ENCODE results near the gene KIF21A. TPM values are rescaled to one million over a fixed set of nuclear protein-coding genes. Genes with fewer than 3 reads are reported as not detected.

Gene KIF21A
- total RNA-seq, 4 donors from 2014 or later, result 28.4 to 36.4 (median 33.1) TPM

DNA sequence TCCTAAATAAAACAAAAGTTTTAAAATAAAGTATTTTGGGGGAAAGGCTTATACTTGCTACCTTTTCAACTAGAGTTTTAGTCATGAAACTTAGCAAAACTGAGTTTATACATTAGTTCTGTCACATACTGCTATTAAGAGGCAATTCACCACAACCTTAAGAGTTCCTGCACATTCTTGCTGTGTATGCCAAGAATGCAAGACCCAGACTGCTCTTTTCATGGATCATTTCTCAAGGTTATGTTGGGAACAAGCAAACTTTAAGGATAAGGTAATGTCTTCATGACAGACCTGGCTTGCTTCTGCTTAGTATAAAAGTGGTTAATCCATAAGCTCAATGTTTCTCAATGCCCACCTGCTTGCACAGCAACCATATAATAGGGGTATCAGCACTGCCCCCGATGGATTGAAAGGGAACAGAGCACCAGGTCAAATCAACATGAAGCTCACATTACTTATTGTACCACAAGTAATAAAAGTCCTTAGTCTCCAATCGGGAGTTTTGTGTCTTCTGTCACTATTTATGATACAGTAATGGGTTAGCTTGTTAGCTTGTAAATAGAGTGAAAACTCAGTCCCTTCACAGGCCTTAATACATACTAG lies 67.6 kb downstream of the KIF21A start:
- no peaks in the 10 kb centered on the region for H3K9me3 ChIP-seq
- H3K27ac ChIP-seq, result no peak overlapping the region
- no peak overlapping the region for H3K4me3 ChIP-seq
- DNase-seq (no peak), ATAC-seq (no peak)
- no peaks in the 10 kb centered on the region for H3K4me1 ChIP-seq
- intact Hi-C loops (cut with DNase I; ENCODE audit: low total_unique reads), result loop anchor here (10.0 kb wide), 1 partner anchor 519 kb away; no protein-coding TSS in a partner anchor
- no peaks in the 10 kb centered on the region for H3K27me3 ChIP-seq
- no peaks in the 10 kb centered on the region for H3K36me3 ChIP-seq
- TF ChIP-seq, protein P1, sequence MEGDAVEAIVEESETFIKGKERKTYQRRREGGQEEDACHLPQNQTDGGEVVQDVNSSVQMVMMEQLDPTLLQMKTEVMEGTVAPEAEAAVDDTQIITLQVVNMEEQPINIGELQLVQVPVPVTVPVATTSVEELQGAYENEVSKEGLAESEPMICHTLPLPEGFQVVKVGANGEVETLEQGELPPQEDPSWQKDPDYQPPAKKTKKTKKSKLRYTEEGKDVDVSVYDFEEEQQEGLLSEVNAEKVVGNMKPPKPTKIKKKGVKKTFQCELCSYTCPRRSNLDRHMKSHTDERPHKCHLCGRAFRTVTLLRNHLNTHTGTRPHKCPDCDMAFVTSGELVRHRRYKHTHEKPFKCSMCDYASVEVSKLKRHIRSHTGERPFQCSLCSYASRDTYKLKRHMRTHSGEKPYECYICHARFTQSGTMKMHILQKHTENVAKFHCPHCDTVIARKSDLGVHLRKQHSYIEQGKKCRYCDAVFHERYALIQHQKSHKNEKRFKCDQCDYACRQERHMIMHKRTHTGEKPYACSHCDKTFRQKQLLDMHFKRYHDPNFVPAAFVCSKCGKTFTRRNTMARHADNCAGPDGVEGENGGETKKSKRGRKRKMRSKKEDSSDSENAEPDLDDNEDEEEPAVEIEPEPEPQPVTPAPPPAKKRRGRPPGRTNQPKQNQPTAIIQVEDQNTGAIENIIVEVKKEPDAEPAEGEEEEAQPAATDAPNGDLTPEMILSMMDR (IDR thresholded peaks at IDR 0.05 in 4 of 5, conservative IDR thresholded peaks at IDR 0.05 in 1 of 5), result no peak
- TF ChIP-seq POLR2A (IDR thresholded peaks at IDR 0.05), result no peak
- in situ Hi-C loops (cut with MboI; ENCODE audit: low sequenced_read_pairs in 4 of 4), result no loop called here

DNA sequence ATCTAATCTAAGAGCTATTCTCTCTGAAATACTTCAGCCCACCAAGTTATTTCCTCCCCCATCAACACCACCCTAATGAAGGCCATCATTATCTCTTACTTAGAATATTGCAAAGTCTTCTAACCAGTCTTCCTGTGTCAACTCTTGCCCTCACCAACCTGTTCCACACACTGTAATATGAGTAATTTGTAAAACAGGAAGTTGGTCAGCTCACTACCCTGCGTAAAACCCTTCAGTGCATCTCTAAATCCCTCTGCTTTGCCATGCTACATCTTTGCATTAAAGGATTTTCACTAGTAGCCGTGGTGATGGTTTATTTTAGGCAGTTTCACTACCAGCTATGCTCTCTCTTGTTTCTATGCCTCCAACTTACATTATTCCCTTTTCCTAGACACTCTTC lies 70.0 kb downstream of the KIF21A start:
- intact Hi-C loops (cut with DNase I; ENCODE audit: low total_unique reads) (loop anchor here (5.0 to 10.0 kb wide), 2 partner anchors 69 to 522 kb away; partner anchors contain the start of gene KIF21A), in situ Hi-C loops (cut with MboI; ENCODE audit: low sequenced_read_pairs in 4 of 4) (no loop called here)
- ATAC-seq (no peak), DNase-seq (no peak)
- Histone ChIP-seq H3K27me3 (no peaks in the 10 kb centered on the region), H3K4me3 (no peak overlapping the region), H3K4me1 (no peaks in the 10 kb centered on the region), H3K9me3 (no peaks in the 10 kb centered on the region), H3K27ac (no peak overlapping the region), H3K36me3 (no peaks in the 10 kb centered on the region)
- TF ChIP-seq POLR2A (IDR thresholded peaks at IDR 0.05), result no peak
- TF ChIP-seq, protein P1 (IDR thresholded peaks at IDR 0.05 in 4 of 5, conservative IDR thresholded peaks at IDR 0.05 in 1 of 5), result no peak

DNA sequence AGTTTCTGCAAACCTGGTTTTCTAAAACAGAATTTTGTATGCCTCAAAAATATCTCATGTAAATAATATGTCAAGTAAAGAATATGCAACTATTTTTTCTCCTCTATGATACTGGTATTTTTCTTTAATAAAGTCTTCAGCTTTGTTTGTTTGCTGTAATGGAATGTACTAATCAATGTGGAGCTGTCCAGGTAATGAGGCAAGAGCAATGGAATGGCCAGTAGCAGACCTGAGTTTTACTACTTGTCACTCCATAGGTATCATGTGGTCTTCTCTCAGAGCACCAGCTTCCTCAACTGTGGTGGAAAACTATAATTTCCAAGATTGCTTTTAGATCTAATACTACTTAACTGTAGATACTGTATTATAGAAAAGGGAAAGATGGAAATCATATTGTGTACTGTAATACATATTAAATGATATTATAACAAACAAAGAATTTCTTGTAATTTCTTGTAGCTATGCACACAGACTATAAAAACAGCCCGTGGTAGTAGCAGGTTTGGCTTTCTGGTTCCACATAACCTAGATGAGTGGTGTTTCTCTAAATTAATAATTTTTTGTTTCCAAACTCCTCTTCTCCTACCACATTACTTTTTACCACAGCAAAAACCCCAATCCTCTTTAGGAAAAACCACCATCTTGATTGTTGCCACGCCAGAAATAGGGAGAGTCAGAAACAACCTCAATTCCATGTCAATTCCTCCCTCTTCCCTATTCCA lies 70.6 kb downstream of the KIF21A start:
- in situ Hi-C loops (cut with MboI; ENCODE audit: low sequenced_read_pairs in 4 of 4), result no loop called here
- DNase-seq (no peak), ATAC-seq (no peak)
- Histone ChIP-seq H3K9me3 (no peaks in the 10 kb centered on the region), H3K27ac (no peak overlapping the region), H3K4me3 (no peak overlapping the region), H3K27me3 (no peaks in the 10 kb centered on the region), H3K36me3 (no peaks in the 10 kb centered on the region), H3K4me1 (no peaks in the 10 kb centered on the region)
- intact Hi-C loops (cut with DNase I; ENCODE audit: low total_unique reads), result loop anchor here (5.0 to 10.0 kb wide), 2 partner anchors 70 to 522 kb away; partner anchors contain the start of gene KIF21A
- no peak for TF ChIP-seq POLR2A (IDR thresholded peaks at IDR 0.05)
- TF ChIP-seq, protein P1 (IDR thresholded peaks at IDR 0.05 in 4 of 5, conservative IDR thresholded peaks at IDR 0.05 in 1 of 5), result no peak

DNA sequence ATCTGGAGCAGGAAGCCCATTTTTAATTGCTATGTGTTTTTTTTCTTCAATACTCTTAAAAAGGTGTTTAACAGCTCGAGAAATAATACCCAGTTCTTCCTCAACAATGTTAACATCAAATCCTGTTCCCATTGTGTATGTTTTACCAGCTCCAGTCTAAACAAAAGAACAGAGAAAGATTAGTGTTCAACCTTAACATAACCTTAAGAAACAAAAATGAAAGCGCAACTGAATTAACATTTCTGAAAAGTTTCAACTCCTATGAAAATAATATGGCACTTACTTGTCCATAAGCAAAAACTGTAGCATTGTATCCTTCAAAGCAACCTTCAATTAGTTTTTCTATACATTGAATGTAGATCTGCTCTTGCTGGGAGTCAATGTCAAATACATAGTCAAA lies 73.2 kb downstream of the KIF21A start:
- no peak for TF ChIP-seq POLR2A (IDR thresholded peaks at IDR 0.05)
- TF ChIP-seq, protein P1 (IDR thresholded peaks at IDR 0.05 in 4 of 5, conservative IDR thresholded peaks at IDR 0.05 in 1 of 5), result no peak
- in situ Hi-C loops (cut with MboI; ENCODE audit: low sequenced_read_pairs in 4 of 4) (no loop called here), intact Hi-C loops (cut with DNase I; ENCODE audit: low total_unique reads) (loop anchor here (5.0 to 10.0 kb wide), 2 partner anchors 73 to 525 kb away; partner anchors contain the start of gene KIF21A)
- Histone ChIP-seq H3K4me3 (no peak overlapping the region), H3K9me3 (no peaks in the 10 kb centered on the region), H3K27me3 (no peaks in the 10 kb centered on the region), H3K4me1 (no peaks in the 10 kb centered on the region), H3K27ac (no peak overlapping the region), H3K36me3 (peaks cover 0 to 9% of the 10 kb centered on the region in 2 donors)
- DNase-seq (no peak), ATAC-seq (no peak)
